ENCODE measurements around the gene B4GALT7.

Gene B4GALT7

GRCh38 chr5:177593511-177593910, 6.4 kb upstream of the B4GALT7 start:
- no peak for DNase-seq (ENCODE audit: low read depth in 2 of 3, low spot score in 2 of 3)

- no peak for DNase-seq (ENCODE audit: low read depth in 2 of 3, low spot score in 2 of 3)
Measured at GRCh38 chr5:177594071-177594470, 5.9 kb upstream of the B4GALT7 start.

DNA sequence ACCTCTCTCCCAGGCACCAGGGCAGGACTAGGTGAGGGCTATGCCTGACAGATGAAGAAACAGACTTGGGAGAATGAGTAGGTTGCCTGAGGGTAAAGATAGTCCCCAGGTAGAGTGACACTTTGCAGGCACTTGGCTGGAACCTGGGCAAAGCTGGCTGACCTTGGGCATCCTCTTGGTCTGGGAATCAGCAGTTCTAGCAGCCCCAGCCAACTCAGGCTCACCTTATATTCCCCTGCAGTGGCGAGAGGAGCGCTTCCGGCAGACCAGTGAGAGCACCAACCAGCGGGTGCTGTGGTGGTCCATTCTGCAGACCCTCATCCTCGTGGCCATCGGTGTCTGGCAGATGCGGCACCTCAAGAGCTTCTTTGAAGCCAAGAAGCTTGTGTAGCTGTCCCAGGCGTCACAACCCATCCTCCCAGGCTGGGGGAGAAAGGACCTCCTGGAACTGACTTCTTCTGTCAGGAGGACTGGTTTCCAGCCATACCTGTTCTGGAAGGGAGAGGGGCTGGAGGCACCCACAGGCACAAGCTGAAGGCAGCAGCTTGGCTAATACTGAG, 4.8 kb upstream of the B4GALT7 start:
- DNase-seq (ENCODE audit: low read depth in 2 of 3, low spot score in 2 of 3): no peak

DNA sequence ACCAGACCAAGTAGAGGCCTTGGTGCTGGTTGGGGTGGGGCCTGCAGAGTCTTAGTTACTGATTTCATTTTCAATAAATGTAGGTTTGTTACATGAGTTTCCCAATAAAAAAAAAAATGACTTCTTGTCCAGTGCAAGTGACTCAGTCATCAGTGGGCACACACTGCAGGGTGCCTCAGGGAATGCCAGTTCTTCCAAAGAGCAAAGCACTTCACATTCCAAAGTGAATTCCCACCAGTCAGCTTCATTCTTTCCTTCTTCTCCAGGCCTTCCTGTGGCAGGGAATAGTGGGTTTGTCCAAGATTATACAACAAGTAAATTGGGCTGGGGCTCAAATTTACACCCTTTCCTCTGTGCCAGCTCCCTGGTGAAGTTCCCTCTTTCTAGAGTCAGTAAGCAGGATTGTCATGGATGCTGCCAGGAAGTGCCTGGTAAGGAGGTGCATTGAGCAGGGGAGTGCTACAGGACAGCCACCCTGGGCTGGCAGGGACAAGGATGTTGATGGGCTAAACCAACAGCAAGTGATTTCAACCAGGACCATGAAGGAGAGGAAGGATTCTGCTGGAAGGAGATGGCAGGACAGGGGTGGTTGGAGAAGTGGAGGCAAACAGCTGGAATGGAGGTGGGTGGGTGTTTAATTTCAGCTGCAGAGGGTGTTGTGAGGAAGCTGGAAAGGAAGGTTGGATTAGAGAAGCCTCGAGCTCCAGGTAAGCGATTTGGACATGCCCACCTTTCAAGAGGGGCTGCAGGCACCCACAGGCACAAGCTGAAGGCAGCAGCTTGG, 3.7 kb upstream of the B4GALT7 start:
- DNase-seq (ENCODE audit: low read depth in 2 of 3, low spot score in 2 of 3): no peak

- no peak for DNase-seq (ENCODE audit: low read depth in 2 of 3, low spot score in 2 of 3)
Measured at GRCh38 chr5:177596775-177597238, 3.1 kb upstream of the B4GALT7 start.

- DNase-seq (ENCODE audit: low read depth in 2 of 3, low spot score in 2 of 3): no peak
Measured at GRCh38 chr5:177598477-177598876, 1.5 kb upstream of the B4GALT7 start.

- no peak for DNase-seq (ENCODE audit: low read depth in 2 of 3, low spot score in 2 of 3)
Measured at GRCh38 chr5:177600508-177601018, 631 bp downstream of the B4GALT7 start.

- DNase-seq (ENCODE audit: low read depth in 2 of 3, low spot score in 2 of 3): no peak
Measured at GRCh38 chr5:177601126-177601525, 1.2 kb downstream of the B4GALT7 start.

DNA sequence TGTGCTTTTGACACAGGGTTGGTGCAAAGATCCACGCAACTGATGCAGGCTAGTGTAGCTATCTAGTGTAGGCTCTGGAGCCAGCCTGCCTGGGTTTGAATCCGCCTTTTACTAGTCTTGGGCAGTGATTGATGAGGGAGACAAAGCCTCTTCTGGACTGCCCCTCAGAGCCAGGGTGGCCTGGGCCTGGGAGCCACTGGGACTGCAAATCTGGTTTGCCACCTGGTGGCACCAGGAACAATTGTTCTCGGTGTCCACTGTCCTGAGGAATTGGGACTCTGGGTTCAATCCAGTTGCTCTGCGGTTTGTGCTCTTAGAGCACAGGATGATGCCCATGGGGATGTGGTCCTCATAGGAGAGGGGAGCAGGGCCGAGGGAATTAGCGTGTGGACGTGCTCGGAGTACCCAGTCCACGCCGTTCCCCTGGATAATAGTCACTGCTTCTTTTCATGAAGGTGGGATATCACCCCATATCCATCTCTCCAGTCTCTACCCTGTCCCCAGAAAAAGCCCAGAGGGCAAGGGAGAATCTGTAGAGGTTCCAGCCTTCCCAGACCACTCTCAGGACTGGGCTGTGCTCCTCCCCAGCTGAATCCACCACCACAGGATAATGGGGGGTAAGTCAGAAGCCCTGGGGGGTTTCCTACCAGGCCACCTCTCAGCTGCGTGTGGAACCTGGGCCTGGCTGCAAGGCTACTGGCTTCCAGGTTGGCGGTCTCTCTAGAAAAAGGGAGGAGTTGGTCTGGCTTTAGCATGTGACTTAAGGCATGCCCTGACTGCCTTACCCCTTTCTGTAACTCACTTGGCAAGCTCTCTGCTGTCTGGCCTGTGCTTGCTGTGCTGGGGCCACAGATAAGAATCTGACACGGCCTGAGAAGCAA, 1.9 kb downstream of the B4GALT7 start:
- DNase-seq (ENCODE audit: low read depth in 2 of 3, low spot score in 2 of 3): no peak

- no peak for DNase-seq (ENCODE audit: low read depth in 2 of 3, low spot score in 2 of 3)
Measured at GRCh38 chr5:177602458-177602830, 2.5 kb downstream of the B4GALT7 start.

GRCh38 chr5:177603631-177604030, 3.7 kb downstream of the B4GALT7 start:
- DNase-seq (ENCODE audit: low read depth in 2 of 3, low spot score in 2 of 3): no peak

DNA sequence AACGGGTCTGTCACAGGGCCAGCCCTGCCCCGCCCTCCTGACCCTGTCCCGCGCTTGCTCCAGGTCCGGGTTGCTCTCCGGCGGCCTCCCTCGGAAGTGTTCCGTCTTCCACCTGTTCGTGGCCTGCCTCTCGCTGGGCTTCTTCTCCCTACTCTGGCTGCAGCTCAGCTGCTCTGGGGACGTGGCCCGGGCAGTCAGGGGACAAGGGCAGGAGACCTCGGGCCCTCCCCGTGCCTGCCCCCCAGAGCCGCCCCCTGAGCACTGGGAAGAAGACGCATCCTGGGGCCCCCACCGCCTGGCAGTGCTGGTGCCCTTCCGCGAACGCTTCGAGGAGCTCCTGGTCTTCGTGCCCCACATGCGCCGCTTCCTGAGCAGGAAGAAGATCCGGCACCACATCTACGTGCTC, 4.2 kb downstream of the B4GALT7 start:
- no peak for DNase-seq (ENCODE audit: low read depth in 2 of 3, low spot score in 2 of 3)

DNA sequence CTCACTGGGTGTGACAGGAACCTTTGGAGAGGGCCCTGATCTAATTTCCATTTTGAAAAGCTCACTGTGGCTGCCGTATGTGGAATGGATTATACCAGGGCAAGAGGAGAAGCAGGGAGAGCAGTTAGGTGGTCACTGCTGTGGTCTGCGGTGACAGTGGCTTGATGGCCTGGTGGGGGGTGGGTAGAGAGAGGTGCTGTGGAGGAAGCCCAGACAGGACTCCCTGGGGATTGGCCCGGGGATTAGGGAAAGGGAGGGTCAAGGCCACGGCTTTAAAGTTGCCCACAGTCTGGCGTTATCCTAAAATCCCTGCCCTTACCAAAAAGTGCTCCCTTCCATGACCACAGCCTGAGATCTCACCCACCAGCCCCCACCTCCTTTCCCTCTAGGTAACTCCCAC, 4.7 kb downstream of the B4GALT7 start:
- no peak for DNase-seq (ENCODE audit: low read depth in 2 of 3, low spot score in 2 of 3)

DNA sequence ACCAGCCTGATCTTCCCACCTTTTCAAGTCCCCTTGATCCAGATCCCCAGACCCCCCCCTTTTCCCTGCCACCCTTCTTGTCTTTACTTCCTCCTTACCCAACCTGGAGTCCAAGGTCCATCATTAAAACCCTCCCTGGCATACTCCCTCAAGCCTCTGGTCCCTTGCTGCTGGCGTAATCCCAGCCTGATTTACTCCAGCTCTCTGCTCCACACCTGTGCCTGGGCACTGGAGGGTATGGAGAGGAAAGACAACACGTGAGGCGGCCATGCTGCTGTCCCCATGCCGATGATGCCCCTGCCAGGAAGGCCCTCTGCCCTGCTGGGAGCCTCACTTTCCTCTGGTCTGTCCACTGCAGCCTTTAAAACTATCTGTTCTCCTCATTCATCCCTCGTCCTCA, 5.1 kb downstream of the B4GALT7 start:
- no peak for DNase-seq (ENCODE audit: low read depth in 2 of 3, low spot score in 2 of 3)

DNA sequence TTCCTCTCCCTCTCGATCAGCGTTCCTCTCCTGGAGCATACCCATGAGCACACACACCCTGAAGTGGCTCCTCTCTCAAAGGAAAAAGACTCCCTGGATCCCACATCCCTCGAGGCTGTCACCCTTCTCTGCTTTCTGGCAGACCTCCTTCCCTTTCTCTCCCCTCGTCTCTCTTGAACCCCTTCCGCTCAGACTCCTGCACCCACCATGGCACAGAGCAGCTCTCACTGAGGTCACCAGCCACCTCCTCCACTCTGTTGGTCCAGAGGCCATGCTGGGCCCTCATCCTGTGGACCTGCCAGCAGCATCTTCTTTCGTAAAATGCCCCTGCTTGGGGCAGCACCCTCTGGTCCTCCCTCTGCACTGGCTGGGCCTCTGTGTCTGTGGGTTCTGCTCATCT, 5.7 kb downstream of the B4GALT7 start:
- no peak for DNase-seq (ENCODE audit: low read depth in 2 of 3, low spot score in 2 of 3)

- no peak for DNase-seq (ENCODE audit: low read depth in 2 of 3, low spot score in 2 of 3)
Measured at GRCh38 chr5:177606071-177607051, 6.4 kb downstream of the B4GALT7 start.

DNA sequence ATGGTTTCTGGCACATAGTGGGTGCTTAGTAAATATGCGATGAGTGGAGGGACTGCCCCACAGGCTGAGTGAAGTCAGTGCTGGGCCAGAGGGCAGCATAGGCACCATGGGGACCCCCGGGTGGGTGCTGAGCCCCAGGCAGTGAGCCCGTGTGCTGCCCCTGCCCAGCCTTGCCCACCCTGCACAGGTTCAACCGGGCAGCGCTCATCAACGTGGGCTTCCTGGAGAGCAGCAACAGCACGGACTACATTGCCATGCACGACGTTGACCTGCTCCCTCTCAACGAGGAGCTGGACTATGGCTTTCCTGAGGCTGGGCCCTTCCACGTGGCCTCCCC, 7.2 kb downstream of the B4GALT7 start:
- DNase-seq (ENCODE audit: low read depth in 2 of 3, low spot score in 2 of 3): no peak

DNA sequence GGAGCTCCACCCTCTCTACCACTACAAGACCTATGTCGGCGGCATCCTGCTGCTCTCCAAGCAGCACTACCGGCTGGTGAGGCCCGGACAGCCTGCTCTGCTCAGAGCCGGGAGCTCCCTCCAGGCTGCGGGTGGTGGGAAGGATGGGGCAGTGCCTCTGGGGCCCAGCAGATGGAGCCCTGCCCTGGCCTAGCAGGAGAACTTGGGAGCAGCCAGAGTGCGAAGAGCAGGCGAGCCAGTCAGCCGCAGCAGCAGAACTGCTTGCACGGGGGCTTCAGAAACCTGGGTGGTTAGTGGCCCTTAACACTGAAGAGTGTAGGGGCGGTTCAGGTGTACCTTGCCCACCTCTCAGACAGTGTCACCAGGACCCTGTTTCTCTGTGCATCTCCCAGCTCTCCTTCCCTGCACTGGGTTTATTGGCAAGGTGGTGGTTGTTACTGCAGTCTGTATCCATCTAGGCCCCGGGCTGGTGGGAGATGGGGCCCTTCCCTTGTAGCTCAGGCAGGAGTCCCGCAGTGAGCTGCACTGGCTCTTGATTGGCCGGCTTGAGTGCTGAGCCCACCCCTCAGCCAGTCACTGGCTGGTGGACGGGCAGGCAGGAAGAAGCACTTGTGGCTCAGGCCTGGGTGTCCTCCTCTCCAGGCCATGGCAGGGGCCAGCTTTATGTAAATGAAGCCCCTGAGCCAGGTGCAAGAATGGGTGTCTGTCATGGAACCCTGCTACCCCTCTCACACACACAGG, 7.7 kb downstream of the B4GALT7 start:
- peak in 2 of 3 experiments; percentile 40 to 42 for DNase-seq (ENCODE audit: low read depth in 2 of 3, low spot score in 2 of 3)

DNA sequence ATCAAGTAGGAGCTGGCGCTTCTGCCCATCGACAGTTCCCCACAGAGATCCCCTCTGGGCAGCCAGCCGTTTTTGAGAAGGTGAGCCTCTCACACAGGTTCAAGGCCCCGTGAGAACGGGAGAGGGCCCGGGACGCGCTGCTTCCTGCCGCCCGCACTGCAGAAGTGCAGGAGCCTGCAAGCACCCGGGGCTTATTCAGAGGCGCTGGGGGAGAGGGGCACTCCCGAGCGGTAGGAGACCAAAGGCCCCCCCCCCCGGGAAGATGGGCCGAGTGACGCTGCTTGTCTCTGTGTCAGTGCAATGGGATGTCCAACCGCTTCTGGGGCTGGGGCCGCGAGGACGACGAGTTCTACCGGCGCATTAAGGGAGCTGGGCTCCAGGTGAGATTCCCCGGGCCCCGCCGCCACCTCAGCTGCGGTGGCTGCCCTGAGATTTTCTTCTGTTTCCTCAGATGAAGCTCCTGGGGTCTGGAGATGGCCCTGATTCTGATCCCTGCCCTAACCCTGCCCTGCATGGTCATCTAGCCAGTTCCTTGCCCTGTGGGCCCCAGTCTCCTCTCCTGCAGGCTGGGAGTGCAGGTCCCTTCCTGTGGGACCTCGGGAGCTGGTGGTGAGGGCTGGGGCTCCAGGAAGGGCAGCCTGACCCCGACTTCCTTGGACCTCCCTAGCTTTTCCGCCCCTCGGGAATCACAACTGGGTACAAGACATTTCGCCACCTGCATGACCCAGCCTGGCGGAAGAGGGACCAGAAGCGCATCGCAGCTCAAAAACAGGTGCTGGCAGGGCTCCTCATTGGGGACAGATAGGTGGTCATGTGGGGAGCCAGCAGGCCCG, 8.5 kb downstream of the B4GALT7 start:
- DNase-seq (ENCODE audit: low read depth in 2 of 3, low spot score in 2 of 3): no peak

Data from activated CD8-positive, alpha-beta memory T cell treated with anti-CD3 and anti-CD28 coated beads for 48 hours (primary cell).